NCI-H82 treated with DMSO at 0.1 percent for 48 hours (cell line): ENCODE data around the gene MAP3K7CL.

Experiments
- DNase-seq: peaks from one replicate; lab custom pipeline; 2025; ENCODE audit not compliant: unreplicated experiment; lab: John Stamatoyannopoulos, UW

MAP3K7CL gene

GRCh38 chr21:29130270-29130969 lies at the start of gene MAP3K7CL:
TSS of gene MAP3K7CL (plus strand) at chr21:29130644. CDS start at chr21:29133345, 2,701 bp downstream.
- no peak for DNase-seq

- no peak for DNase-seq
These were observed 48.2 kb upstream of the MAP3K7CL start for GRCh38 chr21:29082046-29082815.

GRCh38 chr21:29083306-29083705 lies 47.1 kb upstream of the MAP3K7CL start:
- no peak for DNase-seq

GRCh38 chr21:29084372-29084771 lies 46.1 kb upstream of the MAP3K7CL start:
- DNase-seq: no peak

GRCh38 chr21:29085106-29085752 lies 45.2 kb upstream of the MAP3K7CL start:
- DNase-seq: no peak

GRCh38 chr21:29091033-29091432 lies 39.4 kb upstream of the MAP3K7CL start:
- DNase-seq: no peak

- no peak for DNase-seq
These were observed 38.1 kb upstream of the MAP3K7CL start for GRCh38 chr21:29092102-29092959.

GRCh38 chr21:29096218-29097015 lies 34.0 kb upstream of the MAP3K7CL start:
- no peak for DNase-seq

- no peak for DNase-seq
These were observed 32.3 kb upstream of the MAP3K7CL start for GRCh38 chr21:29098156-29098555.

GRCh38 chr21:29102791-29103257 lies 27.6 kb upstream of the MAP3K7CL start:
- no peak for DNase-seq

- DNase-seq: no peak
These were observed 26.2 kb upstream of the MAP3K7CL start for GRCh38 chr21:29104239-29104708.

- DNase-seq: peak; percentile 28
These were observed 25.2 kb upstream of the MAP3K7CL start for GRCh38 chr21:29105218-29105617.

- DNase-seq: no peak
These were observed 15.5 kb upstream of the MAP3K7CL start for GRCh38 chr21:29114765-29115500.

- DNase-seq: no peak
These were observed 14.5 kb upstream of the MAP3K7CL start for GRCh38 chr21:29115899-29116298.

GRCh38 chr21:29117372-29117955 lies 13.0 kb upstream of the MAP3K7CL start:
- no peak for DNase-seq

- DNase-seq: no peak
These were observed 8.7 kb upstream of the MAP3K7CL start for GRCh38 chr21:29121759-29122158.

- no peak for DNase-seq
These were observed 5.8 kb upstream of the MAP3K7CL start for GRCh38 chr21:29124645-29125044.

- DNase-seq: no peak
These were observed 5.3 kb upstream of the MAP3K7CL start for GRCh38 chr21:29125191-29125590.

- DNase-seq: no peak
These were observed 4.5 kb upstream of the MAP3K7CL start for GRCh38 chr21:29125979-29126378.
